ENCODE data around the gene HYDIN.
"Not testable (repeated sequence)": the region's sequence is repeated elsewhere in the genome, so short reads cannot be mapped to it uniquely, and the experiment has no call there.

HYDIN gene

GRCh38 chr16:71218306-71218963 is 12.1 kb downstream of the HYDIN start:
- DNase-seq = no peak

GRCh38 chr16:71217506-71217905 is 13.0 kb downstream of the HYDIN start:
- no peak for DNase-seq

- peak; percentile 2 for DNase-seq
Observed at GRCh38 chr16:71216714-71217113, 13.8 kb downstream of the HYDIN start.

- peak; percentile 47 for DNase-seq
Observed at GRCh38 chr16:71214746-71215381, 15.7 kb downstream of the HYDIN start.

- no peak for DNase-seq
Observed at GRCh38 chr16:71205482-71206131, 24.9 kb downstream of the HYDIN start.

GRCh38 chr16:71203631-71204030 is 26.9 kb downstream of the HYDIN start:
- no peak for DNase-seq

- no peak for DNase-seq
Observed at GRCh38 chr16:71201556-71201955, 29.0 kb downstream of the HYDIN start.

- no peak for DNase-seq
Observed at GRCh38 chr16:71201054-71201453, 29.5 kb downstream of the HYDIN start.

GRCh38 chr16:71198408-71198807 is 32.1 kb downstream of the HYDIN start:
- DNase-seq = no peak

- DNase-seq = no peak
Observed at GRCh38 chr16:71192387-71192786, 38.1 kb downstream of the HYDIN start.

GRCh38 chr16:71188956-71189712 is 41.4 kb downstream of the HYDIN start:
- no peak for DNase-seq

GRCh38 chr16:71185347-71185746 is 45.2 kb downstream of the HYDIN start:
- DNase-seq = no peak

- DNase-seq = no peak
Observed at GRCh38 chr16:71179569-71179968, 51.0 kb downstream of the HYDIN start.

GRCh38 chr16:71172481-71173207 is 57.9 kb downstream of the HYDIN start:
- no peak for DNase-seq

GRCh38 chr16:71161007-71161406 is 69.5 kb downstream of the HYDIN start:
- not testable (repeated sequence) for DNase-seq

GRCh38 chr16:71157278-71157677 is 73.2 kb downstream of the HYDIN start:
- DNase-seq = not testable (repeated sequence)

- DNase-seq = not testable (repeated sequence)
Observed at GRCh38 chr16:71153329-71153728, 77.2 kb downstream of the HYDIN start.

GRCh38 chr16:71151654-71152053 is 78.9 kb downstream of the HYDIN start:
- DNase-seq = not testable (repeated sequence)

GRCh38 chr16:71143246-71143645 is 87.3 kb downstream of the HYDIN start:
- not testable (repeated sequence) for DNase-seq

GRCh38 chr16:71110565-71110964 is 120.0 kb downstream of the HYDIN start:
- DNase-seq = not testable (repeated sequence)

- not testable (repeated sequence) for DNase-seq
Observed at GRCh38 chr16:71109656-71110208, 120.8 kb downstream of the HYDIN start.

- DNase-seq = not testable (repeated sequence)
Observed at GRCh38 chr16:71105881-71106280, 124.6 kb downstream of the HYDIN start.

All from NCI-H82 (cell line).